NCI-H1694 (cell line): Measurements from ENCODE around the gene GID4.
A peak's percentile ranks its signal among the peaks of the same experiment; 100 is the strongest.

Experiments used
- DNase-seq: peaks from one replicate; lab custom pipeline; 2025; lab: John Stamatoyannopoulos, UW

GID4 gene

DNA sequence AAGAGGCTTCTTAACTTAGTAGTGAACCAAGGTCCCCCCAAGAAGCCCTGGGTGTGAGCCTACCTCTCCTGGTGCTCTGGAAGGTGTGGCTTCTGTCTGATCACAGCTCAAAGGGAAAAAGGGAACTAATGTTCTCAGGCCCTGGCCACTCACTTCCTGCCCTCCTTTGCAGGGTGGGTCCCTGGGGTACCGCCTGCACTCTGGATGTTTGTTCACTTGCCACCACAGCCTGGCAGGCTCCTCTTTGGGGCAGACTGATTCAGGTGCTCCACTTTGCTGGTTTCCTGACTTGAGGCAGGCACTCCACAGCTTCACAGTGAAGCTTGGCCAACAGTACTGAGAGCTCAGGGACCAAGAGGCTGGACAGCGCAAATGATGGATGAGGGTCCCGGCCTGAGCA lies 63.4 kb downstream of the GID4 start:
- DNase-seq = no peak

DNA sequence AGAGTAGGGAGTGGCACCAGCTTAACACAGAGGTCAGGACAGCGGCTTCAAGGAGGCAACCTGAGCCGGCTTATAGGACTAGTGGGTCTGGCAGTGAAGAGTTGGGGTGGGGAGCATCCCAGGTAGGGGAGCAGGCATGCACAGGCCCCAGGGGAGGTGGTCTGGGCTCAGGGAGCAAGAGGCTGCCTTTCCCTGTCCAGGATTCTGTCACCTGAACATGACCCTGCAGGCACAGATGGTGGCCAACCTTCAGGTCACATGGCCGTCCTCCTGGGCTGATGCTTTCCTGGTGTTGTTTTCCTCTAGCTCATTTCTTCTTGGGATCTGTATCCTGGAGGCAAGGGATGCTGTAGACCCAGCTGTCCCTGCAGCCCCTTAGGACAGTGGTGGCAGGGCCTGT lies 65.8 kb downstream of the GID4 start:
- DNase-seq = no peak

DNA sequence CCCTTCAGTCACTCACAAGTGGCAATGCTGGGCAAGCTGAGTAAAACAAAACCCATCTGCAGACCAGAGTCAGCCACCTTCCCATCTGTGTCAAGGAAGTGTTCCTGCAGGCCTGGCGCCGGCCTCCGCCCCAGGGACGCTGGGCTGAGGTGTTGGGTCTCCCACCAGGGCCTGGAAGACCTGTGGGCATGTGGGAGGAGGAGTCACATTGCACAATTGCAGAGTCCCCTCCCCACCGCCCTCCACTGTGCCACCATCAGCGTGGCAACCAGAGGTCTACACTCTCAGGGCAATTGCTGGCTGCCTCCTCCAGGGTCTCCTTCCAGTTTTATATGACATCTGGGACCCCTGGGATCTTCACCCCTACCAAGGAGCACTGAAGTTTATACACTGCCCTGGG lies 66.4 kb downstream of the GID4 start:
- DNase-seq = no peak

DNA sequence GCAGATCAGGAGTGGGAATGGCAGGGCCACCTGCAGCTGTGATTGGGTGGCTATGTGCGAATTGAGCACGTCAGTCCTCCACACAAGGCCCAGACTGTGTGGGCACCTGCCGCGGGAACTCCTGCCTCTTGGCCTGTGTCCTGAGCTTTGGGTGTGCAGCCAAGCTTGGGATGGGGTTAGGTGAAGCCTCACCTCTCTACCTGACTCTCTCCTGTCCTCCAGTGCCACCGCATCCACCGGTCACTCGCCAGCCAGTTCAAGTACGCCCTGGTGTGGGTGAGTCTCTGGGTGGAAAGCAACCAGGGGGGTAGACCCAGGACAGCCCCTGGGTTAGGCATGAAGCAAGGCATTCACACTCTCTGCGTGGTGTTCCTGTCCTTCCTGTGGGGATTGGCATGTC lies 67.0 kb downstream of the GID4 start:
- no peak for DNase-seq

DNA sequence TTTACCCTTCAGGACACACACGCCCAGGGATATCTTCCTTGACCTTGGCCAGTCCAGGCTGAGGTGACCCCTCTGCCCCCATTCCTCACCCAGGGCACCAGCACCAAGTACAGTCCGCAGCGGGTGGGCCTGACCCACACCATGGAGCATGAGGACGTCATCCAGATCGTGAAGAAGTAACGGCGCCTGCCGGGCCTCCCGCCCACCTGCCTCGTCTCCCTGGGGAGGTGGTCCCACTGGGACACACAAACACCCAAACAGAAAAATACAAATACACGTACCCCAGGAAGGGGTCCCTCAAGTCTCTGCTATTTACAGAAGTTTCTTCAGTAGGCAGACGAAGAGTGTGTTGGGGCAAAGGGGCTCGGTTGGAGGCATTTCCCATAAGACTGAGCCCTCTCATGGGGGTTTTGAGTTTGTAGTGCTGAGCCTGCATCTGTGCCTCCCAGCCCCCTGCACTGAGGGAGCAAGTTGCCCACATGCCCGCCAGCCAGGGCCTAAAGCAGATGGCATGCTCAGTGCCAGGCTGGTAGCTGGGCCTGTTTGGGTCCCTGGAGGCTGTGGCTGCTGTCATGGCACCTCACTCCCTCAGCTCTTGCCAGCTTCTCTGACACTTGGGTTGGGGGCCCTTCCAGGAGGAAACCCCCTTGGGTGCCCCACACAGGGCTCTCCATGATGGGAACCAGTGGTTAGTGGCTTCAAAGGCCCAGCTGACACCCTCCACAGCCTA lies 68.0 kb downstream of the GID4 start:
- DNase-seq = peak; percentile 78

DNA sequence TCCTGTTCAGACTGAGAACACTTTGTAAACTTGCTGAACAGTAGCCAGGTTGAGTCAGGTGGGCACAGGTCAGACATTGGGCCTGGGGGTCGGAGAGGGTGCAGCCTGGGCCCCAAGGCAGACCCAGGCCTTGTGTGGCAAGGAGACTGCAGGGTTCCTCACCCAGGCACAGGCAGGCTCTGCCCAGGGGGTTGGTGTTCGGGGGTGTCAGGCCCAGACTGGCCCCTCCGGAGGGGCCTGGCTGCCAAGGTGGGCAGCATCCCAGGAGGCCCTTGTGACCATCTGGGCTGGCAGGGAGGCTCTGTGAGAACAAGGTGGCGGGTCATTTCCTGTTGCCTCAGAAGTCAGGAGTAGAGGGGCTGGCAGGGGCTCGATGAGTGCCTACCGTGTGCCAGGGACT lies 68.8 kb downstream of the GID4 start:
- no peak for DNase-seq

DNA sequence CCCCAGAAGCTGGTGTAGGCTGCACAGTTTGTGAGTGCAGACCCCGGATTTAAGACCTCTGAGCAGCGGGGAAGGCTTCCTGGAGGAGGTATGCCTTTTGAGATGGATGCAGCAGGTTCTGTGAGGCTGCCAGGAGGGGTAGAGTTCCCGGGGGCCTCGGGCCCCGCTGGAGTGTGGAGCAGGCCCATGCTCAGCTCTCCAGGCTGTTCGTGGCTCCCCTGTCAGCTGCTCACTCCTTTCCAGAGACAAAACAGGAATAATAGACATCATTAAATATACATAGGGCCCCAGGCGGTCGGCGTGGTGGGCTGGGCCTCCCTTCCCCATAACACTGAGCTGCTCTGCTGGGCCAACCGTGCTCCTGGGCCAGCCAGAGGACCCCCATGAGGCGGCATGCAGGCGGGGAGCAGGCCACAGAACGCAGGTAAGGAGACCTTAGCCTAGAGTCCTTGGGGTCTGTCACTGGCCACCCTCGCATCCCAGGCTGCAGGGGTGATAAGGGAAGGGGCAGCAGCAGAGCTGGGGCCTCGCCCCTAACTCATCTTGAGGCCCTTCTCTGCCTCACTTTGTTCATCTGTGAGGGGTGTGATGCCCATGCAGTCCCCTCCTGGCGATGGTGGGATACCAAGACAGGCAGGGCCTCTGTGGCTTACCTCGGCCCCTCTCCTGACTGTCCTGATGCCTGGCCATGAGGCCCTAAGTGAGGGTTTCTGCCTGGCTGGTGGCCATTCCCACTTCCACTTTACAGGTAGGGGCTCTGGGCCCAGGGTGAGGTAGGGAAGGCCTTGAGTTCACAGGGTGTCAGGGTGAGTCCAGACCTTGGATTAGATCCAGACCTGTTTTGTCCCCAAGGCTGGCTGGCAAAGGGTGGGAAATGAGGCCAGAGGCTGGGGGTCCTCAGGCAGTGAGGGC lies 69.4 kb downstream of the GID4 start, which contains the start of gene MYO15A:
MYO15A (plus strand) TSS at position 356 of the 912 bp plus-strand sequence. CDS start 10,045 bp downstream, outside the sequence.
- DNase-seq = no peak

DNA sequence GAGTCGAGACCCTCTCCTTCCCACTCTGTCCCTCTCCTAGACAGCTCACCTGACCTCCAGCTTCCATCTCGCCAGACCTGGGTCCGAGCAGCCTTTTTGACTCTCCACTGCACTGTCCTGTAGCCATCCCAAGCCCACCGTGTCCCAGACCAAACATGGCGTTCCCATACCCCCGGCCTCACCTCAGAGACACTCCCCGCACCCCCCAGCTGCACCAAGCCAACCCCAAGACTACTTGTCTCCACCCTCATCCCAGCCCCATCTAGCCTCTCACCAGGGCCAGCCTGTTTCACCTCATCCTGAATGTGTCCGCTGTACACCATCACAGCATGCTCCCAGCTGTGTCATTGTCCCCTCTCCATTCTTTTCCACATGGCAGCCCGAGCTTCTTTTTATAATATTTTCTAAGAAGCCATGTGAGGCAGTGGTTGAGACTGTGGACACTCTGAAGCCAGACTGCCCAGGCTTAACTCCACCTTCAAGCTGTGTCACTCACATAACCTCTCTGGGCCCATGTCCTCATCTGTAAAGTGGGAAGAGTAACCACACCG lies 70.8 kb downstream of the GID4 start:
- DNase-seq = no peak

DNA sequence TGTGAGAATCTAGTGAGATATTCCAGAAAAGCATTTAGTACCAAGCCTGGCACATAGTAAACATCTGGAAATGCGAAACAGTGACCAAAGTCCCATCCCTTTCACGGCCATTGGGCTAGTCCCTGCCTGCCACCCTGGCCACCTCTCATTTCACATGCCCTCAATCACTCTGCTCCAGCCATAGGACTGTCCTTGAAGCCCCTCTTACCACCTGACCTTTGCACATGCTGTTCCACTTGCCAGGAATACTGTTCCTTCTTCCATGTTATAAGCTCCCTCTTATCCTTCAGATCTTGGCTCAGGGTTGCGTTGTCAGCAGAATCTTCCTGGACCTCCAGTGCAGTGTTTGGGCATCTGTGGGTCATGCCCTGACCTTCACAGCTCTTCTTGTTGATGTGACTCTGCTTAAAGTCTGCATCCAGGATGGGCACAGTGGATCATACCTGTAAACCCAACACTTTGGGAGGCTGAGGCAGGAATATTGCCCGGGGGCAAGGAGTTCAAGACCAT lies 71.5 kb downstream of the GID4 start:
- DNase-seq = no peak

DNA sequence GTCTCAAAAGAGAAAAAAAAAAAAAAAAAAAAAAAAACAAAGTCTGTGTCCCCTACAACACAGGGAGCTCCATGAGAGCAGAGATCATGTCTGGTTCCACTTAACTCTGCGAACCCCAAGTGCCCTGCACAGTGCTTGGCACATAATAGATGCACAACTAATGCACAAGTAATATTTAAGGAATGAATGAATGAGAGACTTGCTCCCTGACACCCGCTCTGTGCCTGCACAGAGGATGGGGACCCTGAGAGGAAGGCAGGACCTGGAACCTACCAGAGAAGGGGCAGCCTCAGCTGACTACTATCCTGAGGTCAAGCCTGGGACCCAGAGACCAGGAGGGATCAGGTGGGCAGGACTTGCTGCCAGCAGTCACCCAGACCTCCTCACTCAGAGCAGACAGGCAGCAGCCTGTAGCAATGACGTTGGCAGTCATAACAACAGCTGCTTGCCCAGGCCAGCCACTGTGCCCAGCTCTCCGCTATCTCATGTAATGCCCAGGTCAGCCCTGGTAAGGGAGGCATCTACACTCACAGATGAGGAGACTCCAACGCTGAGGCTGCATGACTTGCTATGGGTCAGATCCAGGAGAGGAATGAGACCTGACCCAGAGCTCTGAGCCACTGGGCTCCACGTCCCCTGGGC lies 72.2 kb downstream of the GID4 start:
- no peak for DNase-seq

DNA sequence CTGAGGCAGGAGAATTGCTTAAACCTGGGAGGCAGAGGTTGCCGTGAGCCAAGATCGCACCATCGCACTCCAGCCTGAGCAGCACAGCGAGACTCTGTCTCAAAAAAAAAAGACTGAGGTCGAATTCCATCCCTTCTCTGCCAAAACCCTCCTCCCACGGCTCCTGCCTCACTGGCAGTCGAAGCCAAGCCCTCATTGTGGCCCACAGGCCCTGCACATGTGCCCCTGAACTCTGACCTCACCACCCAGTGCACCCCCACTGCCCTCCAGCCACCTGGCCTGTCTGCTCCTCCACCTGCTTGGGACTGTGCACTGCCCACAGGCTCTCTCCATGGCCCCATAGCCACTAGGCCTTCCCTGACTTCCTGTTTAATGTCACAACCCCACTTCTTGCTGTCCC lies 76.3 kb downstream of the GID4 start:
- DNase-seq = no peak

DNA sequence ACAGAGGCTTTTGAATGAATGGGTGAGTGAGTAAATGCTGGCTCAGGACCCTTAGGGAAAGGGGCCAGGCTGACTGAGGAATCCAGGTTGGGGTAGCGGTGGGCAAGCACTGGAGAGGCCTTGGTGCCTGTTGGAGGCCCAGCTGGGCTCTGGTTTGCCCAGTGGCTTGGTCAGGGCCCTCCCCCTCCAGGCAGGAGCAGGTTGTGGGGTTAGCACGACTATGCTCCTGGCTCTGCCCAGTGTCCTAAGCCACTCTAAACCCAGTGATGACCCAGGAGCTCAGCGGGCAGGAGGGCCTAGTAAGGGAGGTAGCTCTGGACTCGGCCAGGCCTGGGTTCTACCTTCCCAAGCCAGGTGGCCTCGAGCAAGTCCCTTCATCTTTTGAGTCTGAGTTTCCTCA lies 76.9 kb downstream of the GID4 start:
- DNase-seq = no peak

DNA sequence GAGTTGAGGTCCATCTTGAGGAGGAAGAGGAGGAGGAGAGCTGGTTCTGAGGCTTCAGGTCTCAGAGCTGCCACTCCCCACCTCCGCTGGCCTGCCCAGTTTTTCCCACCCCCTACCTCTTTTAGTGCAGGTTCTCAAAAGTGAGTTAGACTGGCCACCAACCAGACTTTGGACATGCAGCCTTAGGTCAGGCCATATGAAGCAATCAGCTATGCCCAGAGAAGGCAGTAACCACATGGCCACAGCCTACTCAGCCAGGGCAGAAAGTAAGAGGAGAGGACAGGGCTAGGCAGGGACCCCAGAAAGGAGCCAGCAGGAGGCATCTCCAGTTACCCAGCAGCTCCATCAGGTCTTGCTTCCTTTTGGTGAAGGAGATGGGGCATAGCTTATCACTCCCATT lies 78.3 kb downstream of the GID4 start:
- DNase-seq = no peak
